Right kidney (tissue), 1 donor: ENCODE data around the gene TBX20.
"Not testable (repeated sequence)": the region's sequence is repeated elsewhere in the genome, so short reads cannot be mapped to it uniquely, and the experiment has no call there.

Experiments used
- DNase-seq: peaks from one replicate; pipeline ENCODE4 v3.0.0-alpha.2; 2016

The TBX20 gene

GRCh38 chr7:35220176-35220575 is 33.7 kb downstream of the TBX20 start:
- not testable (repeated sequence) for DNase-seq

DNA sequence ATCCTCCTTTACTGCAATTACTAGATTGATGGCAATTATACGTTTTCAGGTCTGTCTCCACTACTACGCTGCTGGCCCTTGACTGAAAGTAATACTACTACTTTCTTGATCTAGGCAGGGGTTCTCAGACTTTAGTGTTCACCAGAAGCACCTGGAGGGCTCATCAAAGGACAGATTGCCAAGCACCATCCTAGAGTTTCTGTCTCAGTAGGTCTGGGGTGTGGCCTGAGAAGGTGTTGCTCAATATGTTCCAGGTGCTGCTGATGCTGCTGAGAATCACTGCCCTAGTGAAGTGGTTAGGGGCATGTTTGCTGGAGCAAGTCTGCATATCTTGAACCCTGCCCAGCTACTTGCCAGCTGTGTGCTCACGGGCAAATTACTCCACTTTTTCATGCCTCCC is 37.9 kb downstream of the TBX20 start:
- not testable (repeated sequence) for DNase-seq

GRCh38 chr7:35215063-35215462 is 38.8 kb downstream of the TBX20 start:
- DNase-seq = not testable (repeated sequence)

GRCh38 chr7:35206924-35207323 is 47.0 kb downstream of the TBX20 start:
- DNase-seq = not testable (repeated sequence)

DNA sequence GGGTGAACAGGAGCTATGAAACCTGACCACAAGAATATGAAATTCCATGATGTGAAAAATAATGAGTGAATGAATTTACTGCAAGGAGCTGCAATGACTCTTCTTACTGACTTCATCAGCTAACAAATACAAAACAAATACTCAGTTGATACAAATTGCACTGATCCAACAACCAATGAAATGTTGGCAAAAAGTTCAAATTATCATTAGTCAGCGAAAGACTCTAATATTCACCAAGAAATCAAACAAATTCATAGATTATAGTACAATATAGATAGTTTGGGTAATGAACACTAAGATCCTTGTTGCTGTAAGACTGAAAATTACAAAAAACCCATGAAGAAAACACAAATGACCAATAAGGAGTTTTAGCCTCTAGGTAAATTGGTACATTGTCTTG is 49.0 kb downstream of the TBX20 start:
- not testable (repeated sequence) for DNase-seq

- DNase-seq = not testable (repeated sequence)
These were observed 49.9 kb downstream of the TBX20 start for GRCh38 chr7:35204031-35204430.

DNA sequence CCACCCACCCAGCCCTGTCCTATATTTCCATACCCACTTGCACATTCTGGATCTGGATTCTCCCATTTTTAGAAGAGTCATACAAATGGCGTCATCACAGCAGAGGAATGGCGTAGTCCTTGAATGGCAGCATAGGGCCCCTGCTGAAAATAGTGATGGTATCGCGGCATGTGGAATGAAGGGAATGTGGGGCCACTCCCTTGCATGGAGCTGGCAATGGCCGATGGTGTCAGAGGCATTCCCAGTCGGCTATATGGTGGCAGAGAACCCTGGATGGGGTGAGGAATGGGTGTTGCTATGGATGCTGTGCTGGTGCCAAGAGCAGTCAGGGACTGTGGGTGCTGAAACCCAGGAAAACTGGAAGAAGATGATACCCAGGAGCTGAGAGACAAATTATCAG is 51.5 kb downstream of the TBX20 start:
- not testable (repeated sequence) for DNase-seq

DNA sequence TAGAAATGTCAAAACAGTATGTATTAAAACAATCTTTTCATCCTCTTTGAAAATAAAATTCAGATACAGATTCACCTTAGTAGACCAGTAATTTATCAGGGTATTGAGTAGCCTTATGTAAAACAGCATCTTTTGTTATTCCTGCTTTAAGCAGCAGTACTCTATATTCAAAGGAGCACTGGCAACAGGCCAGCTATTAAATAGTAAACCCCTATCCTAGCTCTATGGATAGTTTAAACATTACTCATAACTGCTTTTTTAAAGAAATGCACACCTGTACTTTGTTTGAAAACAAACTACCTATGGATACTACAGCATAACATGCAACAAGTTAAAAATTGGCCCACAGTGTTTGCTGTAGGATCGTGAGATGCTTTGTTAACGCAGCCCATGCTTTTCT is 53.7 kb downstream of the TBX20 start:
- DNase-seq = not testable (repeated sequence)

GRCh38 chr7:35198370-35199140 is 55.3 kb downstream of the TBX20 start:
- DNase-seq = not testable (repeated sequence)

DNA sequence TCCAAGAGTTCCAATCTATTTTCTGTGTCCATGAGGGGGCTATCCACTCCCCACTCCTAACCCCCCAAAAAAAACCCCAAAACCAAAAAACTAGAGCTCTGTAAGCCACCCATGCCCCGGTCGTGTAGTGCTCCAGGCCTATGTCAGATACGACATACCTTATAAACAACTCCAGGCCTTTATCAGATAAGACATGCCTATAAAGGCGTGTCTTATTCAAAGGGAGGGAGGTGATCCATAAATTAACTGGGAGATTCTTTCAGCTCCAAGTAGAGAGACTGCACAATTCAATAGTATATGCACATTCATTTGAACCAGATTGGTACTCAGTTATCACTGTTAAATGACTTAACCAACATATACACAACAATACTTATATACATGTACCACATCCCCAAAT is 62.3 kb downstream of the TBX20 start:
- DNase-seq = not testable (repeated sequence)

- DNase-seq = not testable (repeated sequence)
These were observed 63.6 kb downstream of the TBX20 start for GRCh38 chr7:35190146-35190773.

DNA sequence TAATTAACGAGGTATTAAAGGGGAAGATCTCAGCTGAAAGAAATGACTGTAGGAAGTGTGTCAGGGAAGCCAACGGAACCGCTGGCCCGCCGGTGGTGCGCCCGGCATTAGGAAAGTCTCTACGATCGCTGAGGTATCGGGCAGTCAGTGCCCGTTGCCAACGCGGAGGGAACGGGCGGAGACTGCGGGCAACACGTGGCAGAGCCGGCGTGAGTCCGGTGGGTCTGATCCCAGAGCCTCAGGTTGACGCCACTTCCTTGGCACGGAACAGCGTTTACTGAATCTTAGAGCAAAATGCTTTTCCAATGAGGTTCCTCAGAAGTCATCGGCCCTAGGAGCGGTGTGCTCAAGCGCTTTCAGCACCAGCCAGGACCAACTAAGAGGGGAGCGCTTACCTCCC is 67.1 kb downstream of the TBX20 start:
- peak; percentile 67 for DNase-seq

GRCh38 chr7:35185908-35186731 is 67.8 kb downstream of the TBX20 start:
- DNase-seq = peak; percentile 75

- DNase-seq = not testable (repeated sequence)
These were observed 68.4 kb downstream of the TBX20 start for GRCh38 chr7:35185578-35185907.

- DNase-seq = not testable (repeated sequence)
These were observed 68.9 kb downstream of the TBX20 start for GRCh38 chr7:35184961-35185360.

DNA sequence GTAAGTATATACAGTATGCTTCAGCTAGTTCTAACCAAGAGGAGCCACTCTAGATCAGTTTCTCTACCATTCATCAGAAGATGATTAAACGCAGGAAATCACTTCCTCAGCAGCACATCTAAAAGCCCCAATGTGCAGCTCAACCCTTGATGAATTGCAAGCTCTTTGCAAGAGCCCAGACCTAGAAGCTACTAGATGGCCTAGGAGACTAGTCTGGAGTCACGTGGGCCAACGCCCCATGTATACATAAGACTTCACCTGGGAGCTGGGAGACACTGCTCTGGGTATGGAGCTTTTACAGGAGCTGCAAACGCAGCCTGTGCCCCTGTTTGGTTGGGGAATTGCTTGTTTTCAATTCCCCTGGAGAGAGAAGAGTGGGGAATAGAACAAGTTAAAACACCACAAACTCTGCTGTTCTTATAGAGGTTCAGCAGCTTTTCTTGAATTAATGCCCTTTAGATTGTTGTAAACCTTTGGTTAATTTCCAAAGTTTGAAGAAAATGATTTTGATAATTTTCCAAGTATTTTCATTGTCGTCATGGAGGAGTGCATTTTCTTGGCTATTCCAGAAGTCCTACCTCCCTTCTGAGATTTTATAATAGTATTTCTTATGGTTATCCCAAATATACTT is 69.9 kb downstream of the TBX20 start:
- DNase-seq = not testable (repeated sequence)

DNA sequence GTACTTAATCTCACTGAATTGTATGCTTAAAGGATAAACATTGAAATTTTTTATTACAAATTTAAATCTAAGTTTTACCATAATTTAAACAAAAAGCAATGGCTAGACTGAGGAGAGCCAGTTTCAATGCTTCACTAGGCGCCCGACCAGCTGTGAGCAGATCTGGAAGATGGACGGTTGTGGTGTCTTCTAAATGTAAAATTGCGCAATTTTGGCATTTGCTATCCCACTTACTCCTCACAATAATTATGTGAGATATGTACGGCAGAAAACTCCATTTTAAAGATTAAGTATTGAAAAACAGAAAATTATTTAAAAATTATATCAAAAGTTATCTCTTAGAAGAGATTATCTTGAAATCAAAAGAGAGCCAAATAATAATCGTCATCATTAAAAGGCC is 73.2 kb downstream of the TBX20 start:
- not testable (repeated sequence) for DNase-seq

- not testable (repeated sequence) for DNase-seq
These were observed 80.7 kb downstream of the TBX20 start for GRCh38 chr7:35173176-35173575.

- DNase-seq = not testable (repeated sequence)
These were observed 81.8 kb downstream of the TBX20 start for GRCh38 chr7:35172131-35172530.

DNA sequence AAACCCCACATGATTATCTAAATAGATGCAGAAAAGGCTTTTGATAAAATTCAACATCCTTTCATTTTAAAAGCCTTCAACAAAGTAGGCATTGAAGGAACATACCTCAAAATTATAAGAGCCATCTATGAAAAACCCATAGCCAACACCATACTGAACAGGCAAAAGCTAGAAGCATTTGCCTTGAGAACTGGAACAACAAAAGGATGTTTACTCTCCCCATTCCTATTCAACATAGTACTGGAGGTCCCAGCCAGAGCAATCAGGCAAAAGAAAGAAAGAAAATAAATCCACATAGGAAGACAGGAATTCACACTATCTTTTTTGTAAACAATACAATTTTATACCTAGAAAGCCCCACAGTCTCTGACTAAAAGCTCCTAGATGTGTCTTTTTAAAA is 86.2 kb downstream of the TBX20 start:
- DNase-seq = not testable (repeated sequence)

- not testable (repeated sequence) for DNase-seq
These were observed 86.7 kb downstream of the TBX20 start for GRCh38 chr7:35167158-35167557.

- DNase-seq = not testable (repeated sequence)
These were observed 92.7 kb downstream of the TBX20 start for GRCh38 chr7:35161059-35161740.
